ENCODE results near the gene ING5.

The ING5 gene

DNA sequence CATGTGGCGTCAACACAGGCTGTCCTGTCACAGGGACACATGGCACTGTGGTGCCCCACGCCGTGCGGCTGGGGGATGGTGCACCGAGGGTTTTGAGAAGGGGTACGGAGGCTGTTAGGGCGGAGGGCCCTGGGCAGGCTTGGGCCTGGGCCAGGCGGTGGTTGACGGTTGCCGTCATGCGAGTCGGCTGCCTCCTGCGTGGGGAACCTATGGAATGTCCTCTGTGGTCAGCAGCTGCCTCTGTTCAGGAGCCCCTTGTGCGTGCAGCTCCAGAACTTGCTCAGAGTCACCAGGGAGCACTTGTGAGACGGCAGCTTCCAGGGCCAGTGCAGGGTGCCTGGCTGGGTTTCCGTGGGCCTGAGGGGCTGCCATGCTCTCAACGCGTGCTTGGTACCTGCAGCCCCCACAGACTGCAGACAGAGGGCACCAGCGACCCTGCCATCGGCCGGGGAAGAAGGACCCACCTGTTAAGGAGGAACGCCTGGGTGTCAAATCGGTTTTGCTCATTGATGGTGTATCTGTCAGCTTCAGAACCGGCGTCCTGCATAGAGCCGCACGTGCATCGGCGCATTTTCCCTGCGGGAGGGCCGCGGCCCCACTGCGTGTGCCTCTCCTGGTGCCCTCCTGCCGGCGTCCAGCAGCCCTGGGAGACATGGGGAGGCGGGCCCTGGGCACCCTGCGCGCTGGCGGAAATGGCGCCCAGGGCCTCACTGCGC, 22.6 kb downstream of the ING5 start:
- no peak overlapping the region for H3K9ac ChIP-seq
- TF ChIP-seq, protein P1, sequence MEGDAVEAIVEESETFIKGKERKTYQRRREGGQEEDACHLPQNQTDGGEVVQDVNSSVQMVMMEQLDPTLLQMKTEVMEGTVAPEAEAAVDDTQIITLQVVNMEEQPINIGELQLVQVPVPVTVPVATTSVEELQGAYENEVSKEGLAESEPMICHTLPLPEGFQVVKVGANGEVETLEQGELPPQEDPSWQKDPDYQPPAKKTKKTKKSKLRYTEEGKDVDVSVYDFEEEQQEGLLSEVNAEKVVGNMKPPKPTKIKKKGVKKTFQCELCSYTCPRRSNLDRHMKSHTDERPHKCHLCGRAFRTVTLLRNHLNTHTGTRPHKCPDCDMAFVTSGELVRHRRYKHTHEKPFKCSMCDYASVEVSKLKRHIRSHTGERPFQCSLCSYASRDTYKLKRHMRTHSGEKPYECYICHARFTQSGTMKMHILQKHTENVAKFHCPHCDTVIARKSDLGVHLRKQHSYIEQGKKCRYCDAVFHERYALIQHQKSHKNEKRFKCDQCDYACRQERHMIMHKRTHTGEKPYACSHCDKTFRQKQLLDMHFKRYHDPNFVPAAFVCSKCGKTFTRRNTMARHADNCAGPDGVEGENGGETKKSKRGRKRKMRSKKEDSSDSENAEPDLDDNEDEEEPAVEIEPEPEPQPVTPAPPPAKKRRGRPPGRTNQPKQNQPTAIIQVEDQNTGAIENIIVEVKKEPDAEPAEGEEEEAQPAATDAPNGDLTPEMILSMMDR (conservative IDR thresholded peaks at IDR 0.05; ENCODE audit: low read depth, low read length) = no peak
- H3K36me3 ChIP-seq (ENCODE audit: insufficient read depth) = no peaks in the 10 kb centered on the region
- no peaks in the 10 kb centered on the region for H4K20me1 ChIP-seq (ENCODE audit: insufficient read depth)
- H3K27me3 ChIP-seq (ENCODE audit: insufficient read depth, low read depth) = no peaks in the 10 kb centered on the region
- H3K4me3 ChIP-seq (IDR thresholded peaks at IDR 0.05; ENCODE audit: insufficient read depth, low read depth, low read length) = no peak overlapping the region
- no peaks in the 10 kb centered on the region for H3K4me1 ChIP-seq (ENCODE audit: low read depth, poor library complexity, severe bottlenecking)
- no peak overlapping the region for H3K4me2 ChIP-seq
- H3K79me2 ChIP-seq (ENCODE audit: insufficient read depth, low read depth) = no peaks in the 10 kb centered on the region
- no peak overlapping the region for H3K27ac ChIP-seq
- no peak overlapping the region for H2AFZ ChIP-seq (ENCODE audit: low read depth)

DNA sequence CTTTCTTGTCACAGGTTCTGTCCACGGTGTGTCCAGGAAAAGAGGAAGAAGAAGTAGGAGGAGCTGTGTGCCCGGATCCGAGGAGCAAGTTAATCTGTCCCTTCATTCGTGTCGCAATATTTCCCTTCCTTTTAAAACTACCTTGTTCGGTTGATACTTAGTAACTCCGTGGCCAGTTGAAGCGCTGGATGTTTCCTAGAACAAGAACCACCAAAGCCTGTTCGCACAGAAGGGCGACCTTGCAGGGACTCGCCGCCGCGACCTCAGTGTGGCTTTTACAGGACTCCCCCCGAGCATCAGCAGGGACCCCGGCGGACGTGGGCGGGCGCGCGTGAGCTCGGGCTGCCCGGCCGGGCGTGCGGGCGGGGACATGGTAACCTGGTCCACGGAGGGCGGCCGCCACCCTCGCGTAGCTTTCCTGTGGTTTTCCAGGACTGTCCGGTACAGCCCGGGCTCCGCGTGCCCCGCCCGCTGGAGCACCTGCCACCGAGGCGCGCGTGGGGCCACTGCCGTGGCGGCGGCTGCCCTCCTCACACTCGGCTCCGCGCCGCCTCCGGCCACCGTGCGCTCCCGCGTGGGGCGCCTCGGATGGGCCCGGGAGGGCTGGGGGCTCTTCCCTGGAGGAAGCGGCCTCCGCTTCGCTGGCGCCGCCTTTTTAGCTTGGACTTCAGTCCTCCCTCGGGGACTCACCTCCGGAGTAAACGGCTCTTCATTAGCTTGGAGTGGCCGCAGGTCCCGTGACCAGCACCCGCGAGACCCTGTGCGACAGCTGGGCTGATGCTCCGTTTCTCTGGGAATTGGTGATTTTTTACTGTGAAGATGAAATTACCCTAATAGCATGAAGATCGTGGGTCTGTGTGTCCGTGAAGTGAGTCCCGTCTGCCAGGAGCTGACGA, 23.4 kb downstream of the ING5 start:
- H3K4me3 ChIP-seq (IDR thresholded peaks at IDR 0.05; ENCODE audit: insufficient read depth, low read depth, low read length) = no peak overlapping the region
- no peak overlapping the region for H3K27ac ChIP-seq
- no peaks in the 10 kb centered on the region for H3K4me1 ChIP-seq (ENCODE audit: low read depth, poor library complexity, severe bottlenecking)
- no peak overlapping the region for H3K9ac ChIP-seq
- no peaks in the 10 kb centered on the region for H3K36me3 ChIP-seq (ENCODE audit: insufficient read depth)
- H2AFZ ChIP-seq (ENCODE audit: low read depth) = no peak overlapping the region
- TF ChIP-seq, protein P1 (conservative IDR thresholded peaks at IDR 0.05; ENCODE audit: low read depth, low read length) = no peak
- H3K4me2 ChIP-seq = no peak overlapping the region
- H4K20me1 ChIP-seq (ENCODE audit: insufficient read depth) = no peaks in the 10 kb centered on the region
- H3K27me3 ChIP-seq (ENCODE audit: insufficient read depth, low read depth) = no peaks in the 10 kb centered on the region
- no peaks in the 10 kb centered on the region for H3K79me2 ChIP-seq (ENCODE audit: insufficient read depth, low read depth)

DNA sequence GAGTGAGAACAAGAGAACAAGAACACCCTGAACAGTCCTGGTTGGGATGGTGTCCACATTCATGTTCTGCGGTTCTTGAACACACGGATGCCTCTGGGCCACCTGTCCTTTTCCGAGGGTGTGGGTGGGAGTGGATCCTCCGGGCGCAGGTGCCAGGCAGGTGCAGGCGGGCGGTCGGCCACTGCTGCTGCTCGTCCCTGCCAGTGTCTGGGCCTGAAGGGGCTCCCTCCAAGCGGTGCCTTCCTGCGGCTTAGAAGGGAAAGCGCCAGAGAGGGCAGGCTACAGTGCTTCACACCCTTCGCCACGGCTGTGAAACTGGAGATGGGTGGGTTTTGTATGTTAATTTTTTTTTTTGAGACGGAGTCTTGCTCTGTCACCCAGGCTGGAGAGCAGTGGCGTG, 24.6 kb downstream of the ING5 start:
- Histone ChIP-seq H3K4me2 (no peak overlapping the region), H2AFZ (ENCODE audit: low read depth) (no peak overlapping the region), H3K27me3 (ENCODE audit: insufficient read depth, low read depth) (no peaks in the 10 kb centered on the region), H3K27ac (no peak overlapping the region), H3K9ac (no peak overlapping the region), H3K79me2 (ENCODE audit: insufficient read depth, low read depth) (no peaks in the 10 kb centered on the region), H3K4me1 (ENCODE audit: low read depth, poor library complexity, severe bottlenecking) (no peaks in the 10 kb centered on the region), H3K36me3 (ENCODE audit: insufficient read depth) (no peaks in the 10 kb centered on the region), H3K4me3 (IDR thresholded peaks at IDR 0.05; ENCODE audit: insufficient read depth, low read depth, low read length) (no peak overlapping the region), H4K20me1 (ENCODE audit: insufficient read depth) (no peaks in the 10 kb centered on the region)
- TF ChIP-seq, protein P1 (conservative IDR thresholded peaks at IDR 0.05; ENCODE audit: low read depth, low read length) = no peak

DNA sequence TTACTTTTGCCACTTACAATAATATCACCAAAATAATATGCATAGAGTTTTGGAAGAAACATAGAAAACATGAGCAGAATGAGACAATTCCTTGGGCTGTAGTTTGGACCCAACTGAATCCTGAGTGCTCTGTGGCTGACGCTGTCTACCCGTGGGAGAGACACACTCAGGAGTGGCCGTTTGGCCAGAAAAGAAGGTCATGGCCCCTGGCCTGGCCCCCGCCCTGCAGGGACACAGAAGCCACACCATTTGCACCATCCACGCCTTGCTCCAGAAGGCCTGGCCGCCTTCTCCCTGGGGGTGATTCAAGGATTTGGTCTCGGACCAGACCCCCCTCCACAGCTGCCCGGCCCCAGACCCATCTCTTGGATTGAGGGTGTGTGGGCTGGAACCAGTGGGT, 26.2 kb downstream of the ING5 start:
- H3K4me1 ChIP-seq (ENCODE audit: low read depth, poor library complexity, severe bottlenecking) = no peaks in the 10 kb centered on the region
- H4K20me1 ChIP-seq (ENCODE audit: insufficient read depth) = no peaks in the 10 kb centered on the region
- H3K4me2 ChIP-seq = no peak overlapping the region
- H3K9ac ChIP-seq = no peak overlapping the region
- H3K36me3 ChIP-seq (ENCODE audit: insufficient read depth) = no peaks in the 10 kb centered on the region
- H2AFZ ChIP-seq (ENCODE audit: low read depth) = no peak overlapping the region
- no peak overlapping the region for H3K4me3 ChIP-seq (IDR thresholded peaks at IDR 0.05; ENCODE audit: insufficient read depth, low read depth, low read length)
- H3K27me3 ChIP-seq (ENCODE audit: insufficient read depth, low read depth) = no peaks in the 10 kb centered on the region
- H3K27ac ChIP-seq = no peak overlapping the region
- no peaks in the 10 kb centered on the region for H3K79me2 ChIP-seq (ENCODE audit: insufficient read depth, low read depth)
- TF ChIP-seq, protein P1 (conservative IDR thresholded peaks at IDR 0.05; ENCODE audit: low read depth, low read length) = no peak
